Suprapubic skin (tissue), 4 donors: ENCODE results near the gene TMEM91.

Experiments used
- POLR2A ChIP-seq, 2 donors: fragments of 450-650 bp; IDR thresholded peaks; one replicate each; pipeline ENCODE4 v1.6.1; 2017; ENCODE audit warnings: antibody characterized with exemption in 2 of 2, mild to moderate bottlenecking in 2 of 2, moderate library complexity in 2 of 2
- POLR2AphosphoS5 ChIP-seq, 3 donors: sonication (generic); formaldehyde crosslinking; IDR thresholded peaks; one replicate each; pipeline ENCODE4 v1.6.1; 2017; ENCODE audit warnings: antibody characterized with exemption in 3 of 3

GRCh38 chr19:41426116-41426841 is 49.9 kb downstream of the TMEM91 start:
- TF ChIP-seq POLR2AphosphoS5 (IDR thresholded peaks at IDR 0.05) (no peak), POLR2A (IDR thresholded peaks at IDR 0.05) (no peak)
